T-cell (primary cell): ENCODE data around the gene CCDC78. TPM values are rescaled to one million over a fixed set of nuclear protein-coding genes. Genes with fewer than 3 reads are reported as not detected.

Experiments
- ATAC-seq, 4 experiments: fragments of 200-7000 bp in 3 of 4; fragments of 150-1000 bp in 1 of 4; cut with Tn5 transposase; replicated peaks in 1 of 4; 1 replicate in 3 of 4; 2 replicates in 1 of 4; pipeline ENCODE4 v1.10.0; 2021; ENCODE audit warnings: moderate library complexity in 3 of 4, mild to moderate bottlenecking in 2 of 4, moderate number of reproducible peaks in 1 of 4
- CTCF ChIA-PET, 2 donors: fragments of 300-600 bp; sonication (Branson Sonifier 250); formaldehyde crosslinking; loops; one replicate each; lab custom pipeline; 2022; ENCODE audit warnings: antibody characterized with exemption in 2 of 2; lab: Charles Lee
- POLR2A ChIA-PET, 2 donors: fragments of 300-600 bp; sonication (Branson Sonifier 250); formaldehyde crosslinking; loops; one replicate each; lab custom pipeline; 2022; ENCODE audit warnings: antibody characterized with exemption in 2 of 2; lab: Charles Lee
- DNase-seq, 35 experiments: peaks; one replicate each; pipeline versions ENCODE4 v3.0.0 to v3.0.0-alpha.2; 2013 to 2023
- H3K27ac ChIP-seq: one replicate; pipeline ENCODE4 v1.5.1; 2013; ENCODE audit warnings: low read length
- H3K27me3 ChIP-seq, 2 experiments: replicated peaks in 1 of 2; 1 replicate in 1 of 2; 2 replicates in 1 of 2; pipeline versions ENCODE4 v1.6.1 to v1.7.0; 2013; ENCODE audit warnings: low read length in 1 of 2, mixed read lengths in 1 of 2; ENCODE audit not compliant: control insufficient read depth in 2 of 2, insufficient read depth in 2 of 2; ENCODE audit errors: extremely low read depth in 1 of 2
- H3K36me3 ChIP-seq, 2 donors: 1 replicate in 1 of 2; 2 replicates in 1 of 2; pipeline versions ENCODE4 v1.6.1 to v1.7.0; 2013; ENCODE audit warnings: low read length in 1 of 2; ENCODE audit not compliant: control insufficient read depth in 2 of 2, insufficient read depth in 1 of 2; ENCODE audit errors: extremely low read depth in 1 of 2
- H3K4me1 ChIP-seq, 2 experiments: 1 replicate in 1 of 2; 2 replicates in 1 of 2; pipeline versions ENCODE4 v1.6.1 to v1.7.0; 2013; ENCODE audit warnings: low read length in 2 of 2, mixed read lengths in 1 of 2; ENCODE audit not compliant: insufficient read depth in 2 of 2, control insufficient read depth in 1 of 2; ENCODE audit errors: extremely low read depth in 1 of 2
- H3K4me3 ChIP-seq, 2 donors: 1 replicate in 1 of 2; 2 replicates in 1 of 2; pipeline versions ENCODE4 v1.5.1 to v1.7.0; 2013; ENCODE audit warnings: mild to moderate bottlenecking in 2 of 2, low read length in 1 of 2, moderate library complexity in 1 of 2; ENCODE audit not compliant: control insufficient read depth in 1 of 2; ENCODE audit errors: extremely low read depth in 1 of 2
- H3K9me3 ChIP-seq: 2 replicates; pipeline ENCODE4 v1.7.0; 2013
- H3K27ac Mint-ChIP-seq, 2 donors: one replicate each; pipeline ENCODE4 v1.8.0; 2020 to 2021; ENCODE audit warnings: mild to moderate bottlenecking in 2 of 2, mixed read lengths in 2 of 2
- H3K27me3 Mint-ChIP-seq, 2 donors: one replicate each; pipeline ENCODE4 v1.8.0; 2021 to 2022; ENCODE audit warnings: mixed read lengths in 2 of 2
- H3K36me3 Mint-ChIP-seq: one replicate; pipeline ENCODE4 v1.8.0; 2021; ENCODE audit warnings: mixed read lengths
- H3K4me1 Mint-ChIP-seq, 3 donors: one replicate each; pipeline ENCODE4 v1.8.0; 2020 to 2022; ENCODE audit warnings: mixed read lengths in 3 of 3, mild to moderate bottlenecking in 1 of 3
- H3K4me3 Mint-ChIP-seq, 3 donors: one replicate each; pipeline ENCODE4 v1.8.0; 2020 to 2022; ENCODE audit warnings: mild to moderate bottlenecking in 3 of 3, mixed read lengths in 3 of 3, moderate library complexity in 3 of 3
- H3K9me3 Mint-ChIP-seq, 3 donors: one replicate each; pipeline ENCODE4 v1.8.0; 2020 to 2022; ENCODE audit warnings: mixed read lengths in 3 of 3
- WGBS: methylation state at CpG from one replicate; pipeline ENCODE4 v1.1.5; 2013; ENCODE audit warnings: missing lambda C conversion rate; ENCODE audit not compliant: insufficient coverage; 5-methylcytosine and 5-hydroxymethylcytosine counted together
- total RNA-seq, 35 experiments: library from RNA in 6 of 35; stranded (reverse) in 6 of 35; fragments of 120-200 nt in 1 of 35; gene quantifications; one replicate each; pipeline versions ENCODE4 v1.2.1 to v1.2.4 and lab custom pipeline; 2013 to 2026

Gene CCDC78
- total RNA-seq, 5 donors from 2014 or later (not counting 1 experiment from before 2014, with no cell fraction given), result 3.1 to 17.1 (median 8.6) TPM

GRCh38 chr16:672851-673250 is 53.4 kb downstream of the CCDC78 start:
- Histone ChIP-seq H3K9me3 (no peaks in the 10 kb centered on the region), H3K4me3 (no peak overlapping the region), H3K27ac (no peak overlapping the region), H3K4me1 (peaks cover 0 to 41% of the 10 kb centered on the region in 2 experiments), H3K27me3 (peaks cover 0 to 25% of the 10 kb centered on the region in 2 experiments), H3K36me3 (peaks cover 14 to 39% of the 10 kb centered on the region in 2 donors)
- Mint-ChIP-seq H3K9me3 (no peaks in the 10 kb centered on the region), H3K36me3 (peaks cover 7% of the 10 kb centered on the region), H3K27me3 (peaks cover 0 to 6% of the 10 kb centered on the region in 2 donors), H3K4me3 (peak overlapping the region in 1 of 3 donors; percentile 43), H3K27ac (no peak overlapping the region), H3K4me1 (peaks cover 0 to 20% (median 17%) of the 10 kb centered on the region in 3 donors)
- no peak for DNase-seq
- WGBS, result 94% methylated on average over 19 of the region's 21 CpGs
- ChIA-PET POLR2A (no interaction called here), CTCF (interaction anchor here in 1 of 2 donors (0.6 kb wide), 1 partner anchor 708 kb away, joined by 4 read pairs; no protein-coding TSS in a partner anchor)
- ATAC-seq, result no peak

Other genes starting within 250 kb of the CCDC78 start
- gene CAPN15, start 198.7 kb downstream of the CCDC78 start, total RNA-seq, result 10 to 100 TPM; 61.7 to 89.0 (median 82.7) TPM
- gene PRR35, start 166.0 kb downstream of the CCDC78 start, total RNA-seq, result not detected
- 1 to 10 TPM; 1.3 to 5.0 (median 3.6) TPM for gene NHLRC4, start 159.4 kb downstream of the CCDC78 start, total RNA-seq
- gene PIGQ, start 156.5 kb downstream of the CCDC78 start, total RNA-seq, result 10 to 100 TPM; 38.2 to 86.9 (median 63.1) TPM
- gene RAB40C, start 136.4 kb downstream of the CCDC78 start, total RNA-seq, result 10 to 100 TPM; 14.1 to 28.0 (median 24.4) TPM
- gene WFIKKN1, start 95.5 kb downstream of the CCDC78 start, total RNA-seq, result 1 to 10 TPM in 3 of 5 donors, under 1 TPM in 2; 0.15 to 1.5 (median 1.0) TPM
- 10 to 100 TPM; 42.1 to 94.0 (median 87.2) TPM for gene METTL26, start 90.1 kb downstream of the CCDC78 start, total RNA-seq
- 10 to 100 TPM; 19.1 to 43.0 (median 40.0) TPM for gene MCRIP2, start 84.6 kb downstream of the CCDC78 start, total RNA-seq
- gene WDR90, start 77.1 kb downstream of the CCDC78 start, total RNA-seq, result 10 to 100 TPM; 19.7 to 35.7 (median 23.4) TPM
- gene RHOT2, start 58.3 kb downstream of the CCDC78 start, total RNA-seq, result 100 to 1,000 TPM; 181 to 320 (median 286) TPM
- gene RHBDL1, start 50.8 kb downstream of the CCDC78 start, total RNA-seq, result 1 to 10 TPM; 2.0 to 3.6 (median 2.5) TPM
- gene STUB1, start 46.0 kb downstream of the CCDC78 start, total RNA-seq, result 100 to 1,000 TPM in 3 of 5 donors, 10 to 100 TPM in 2; 67.3 to 119 (median 114) TPM
- gene JMJD8, start 42.1 kb downstream of the CCDC78 start, total RNA-seq, result 10 to 100 TPM; 27.3 to 54.4 (median 49.1) TPM
- 10 to 100 TPM; 10.7 to 22.4 (median 18.4) TPM for gene WDR24, start 36.0 kb downstream of the CCDC78 start, total RNA-seq
- 10 to 100 TPM; 16.4 to 65.5 (median 50.2) TPM for gene FBXL16, start 20.6 kb downstream of the CCDC78 start, total RNA-seq
- gene METRN, start 11.3 kb downstream of the CCDC78 start, total RNA-seq, result 10 to 100 TPM in 3 of 5 donors, 1 to 10 TPM in 2; 4.2 to 18.2 (median 12.0) TPM
- gene ANTKMT, start 5.3 kb downstream of the CCDC78 start, total RNA-seq, result 10 to 100 TPM; 22.9 to 38.8 (median 27.2) TPM
- gene HAGHL, start 663 bp upstream of the CCDC78 start, total RNA-seq, result 10 to 100 TPM in 4 of 5 donors, 1 to 10 TPM in 1; 9.9 to 50.1 (median 31.6) TPM
- 10 to 100 TPM; 36.2 to 69.1 (median 58.6) TPM for gene CIAO3, start 14.6 kb upstream of the CCDC78 start, total RNA-seq
- gene MSLN, start 34.3 kb upstream of the CCDC78 start, total RNA-seq, result under 1 TPM in 2 of 5 donors, not detected in 3; 0.55 to 0.60 TPM
- gene RPUSD1, start 61.9 kb upstream of the CCDC78 start, total RNA-seq, result 10 to 100 TPM; 16.0 to 35.3 (median 34.5) TPM
- 10 to 100 TPM; 29.6 to 73.2 (median 49.5) TPM for gene CHTF18, start 62.2 kb upstream of the CCDC78 start, total RNA-seq
- gene GNG13, start 74.3 kb upstream of the CCDC78 start, total RNA-seq, result not detected
- gene LMF1, start 244.5 kb upstream of the CCDC78 start, total RNA-seq, result 10 to 100 TPM; 46.6 to 59.4 (median 51.1) TPM